GM18861 (cell line): ENCODE data around the gene SEC22C.

Source experiments
- ATAC-seq: cut with Tn5 transposase; IDR thresholded peaks from one replicate; pipeline ENCODE4 v1.9.1; 2021; ENCODE audit not compliant: unreplicated experiment

Gene SEC22C

DNA sequence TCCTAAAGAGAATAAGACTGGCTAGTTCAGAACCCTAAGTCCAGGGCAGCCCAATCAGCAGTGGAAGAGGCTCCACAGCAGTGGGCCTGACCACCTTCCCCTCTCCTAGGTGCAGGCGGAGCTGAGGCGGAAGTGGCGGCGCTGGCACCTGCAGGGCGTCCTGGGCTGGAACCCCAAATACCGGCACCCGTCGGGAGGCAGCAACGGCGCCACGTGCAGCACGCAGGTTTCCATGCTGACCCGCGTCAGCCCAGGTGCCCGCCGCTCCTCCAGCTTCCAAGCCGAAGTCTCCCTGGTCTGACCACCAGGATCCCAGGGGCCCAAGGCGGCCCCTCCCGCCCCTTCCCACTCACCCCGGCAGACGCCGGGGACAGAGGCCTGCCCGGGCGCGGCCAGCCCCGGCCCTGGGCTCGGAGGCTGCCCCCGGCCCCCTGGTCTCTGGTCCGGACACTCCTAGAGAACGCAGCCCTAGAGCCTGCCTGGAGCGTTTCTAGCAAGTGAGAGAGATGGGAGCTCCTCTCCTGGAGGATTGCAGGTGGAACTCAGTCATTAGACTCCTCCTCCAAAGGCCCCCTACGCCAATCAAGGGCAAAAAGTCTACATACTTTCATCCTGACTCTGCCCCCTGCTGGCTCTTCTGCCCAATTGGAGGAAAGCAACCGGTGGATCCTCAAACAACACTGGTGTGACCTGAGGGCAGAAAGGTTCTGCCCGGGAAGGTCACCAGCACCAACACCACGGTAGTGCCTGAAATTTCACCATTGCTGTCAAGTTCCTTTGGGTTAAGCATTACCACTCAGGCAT, 45.6 kb downstream of the SEC22C start:
- no peak for ATAC-seq

DNA sequence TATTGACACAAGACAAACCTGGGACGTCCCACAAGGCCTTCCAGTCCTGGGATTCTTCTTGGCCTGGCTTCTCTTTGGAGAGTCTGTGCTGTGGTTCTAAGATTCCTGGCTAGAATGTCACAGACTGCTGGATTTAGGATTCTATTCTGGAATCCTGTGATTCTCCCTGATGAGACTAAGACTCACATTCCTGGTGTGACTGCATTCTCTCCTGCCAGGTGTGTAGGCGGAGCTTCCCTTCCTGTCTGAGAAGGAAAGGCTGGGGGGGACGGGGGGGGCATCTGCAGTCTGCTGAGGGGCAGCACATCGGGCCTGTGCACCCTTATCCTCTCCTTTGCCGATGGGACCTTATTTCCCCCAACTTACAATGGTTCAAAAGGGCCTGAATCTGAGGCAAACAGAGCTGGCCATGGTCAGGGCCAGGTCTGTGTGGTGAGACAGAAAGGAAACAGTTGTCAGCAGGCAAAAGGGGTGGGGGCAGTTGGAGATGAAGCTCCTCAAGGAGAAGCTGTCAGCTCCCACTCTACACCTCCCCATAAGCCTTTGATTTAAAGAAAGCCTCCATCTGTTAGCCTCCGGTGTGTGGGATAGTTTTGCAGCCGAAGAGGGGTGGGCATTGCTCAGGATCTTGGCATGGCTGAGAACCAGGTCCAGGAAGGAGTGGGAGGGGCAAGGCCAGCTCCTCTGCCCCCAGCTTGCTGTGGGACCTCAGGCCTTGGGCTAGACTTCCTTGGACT, 48.4 kb downstream of the SEC22C start:
- no peak for ATAC-seq

DNA sequence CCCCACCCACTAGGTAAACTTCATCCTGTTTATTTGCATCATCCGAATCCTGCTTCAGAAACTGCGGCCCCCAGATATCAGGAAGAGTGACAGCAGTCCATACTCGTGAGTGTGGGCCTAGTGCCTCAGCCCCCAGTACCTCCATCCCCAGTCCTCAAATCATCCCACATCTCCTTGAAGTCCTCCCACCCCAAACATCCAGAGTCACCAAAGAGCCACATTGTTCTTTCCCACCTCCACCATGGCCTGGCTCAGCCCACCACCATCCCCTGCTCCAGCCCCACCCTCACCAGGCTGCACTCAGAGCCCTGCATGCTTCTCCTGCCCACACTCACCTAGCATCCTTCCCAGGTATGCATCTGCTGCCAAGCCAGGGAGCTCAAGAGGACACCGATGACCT, 49.5 kb downstream of the SEC22C start:
- ATAC-seq, result no peak

DNA sequence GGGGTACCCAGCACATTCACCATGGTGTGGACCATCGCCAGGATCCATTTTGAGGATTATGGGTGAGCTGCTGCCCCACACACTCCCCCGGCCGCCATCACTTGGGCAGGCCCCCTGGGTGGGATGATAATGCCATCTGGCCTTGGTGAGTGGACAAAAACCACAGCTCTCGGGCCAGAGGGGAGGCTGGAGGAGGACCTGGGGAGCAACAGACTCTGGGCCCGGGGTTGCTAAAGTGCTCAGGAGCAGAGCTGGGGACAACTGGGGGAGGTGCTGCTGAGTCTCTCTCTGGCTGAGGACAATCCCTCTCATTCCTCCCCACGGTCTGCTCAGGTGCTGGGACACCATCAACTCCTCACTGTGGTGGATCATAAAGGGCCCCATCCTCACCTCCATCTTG, 50.3 kb downstream of the SEC22C start:
- ATAC-seq, result no peak

DNA sequence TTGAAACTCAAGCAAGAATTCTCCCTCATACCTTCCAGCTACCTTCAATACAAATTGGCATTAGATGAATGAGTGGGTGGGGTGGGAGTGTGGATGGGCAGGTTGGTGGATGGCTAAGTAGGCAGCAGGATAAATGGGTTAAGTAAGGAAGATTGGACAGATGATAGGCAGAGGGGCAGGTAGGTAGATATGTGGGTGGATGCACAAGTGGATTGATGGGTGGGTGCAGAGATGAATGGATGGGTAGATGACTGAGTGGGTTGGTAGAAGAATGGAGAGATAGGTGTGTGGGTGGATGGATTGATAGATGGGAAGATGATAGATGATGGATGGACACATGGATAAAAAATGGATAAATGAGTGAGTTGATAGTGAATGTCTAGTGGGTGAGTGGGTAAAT, 51.7 kb downstream of the SEC22C start:
- no peak for ATAC-seq

DNA sequence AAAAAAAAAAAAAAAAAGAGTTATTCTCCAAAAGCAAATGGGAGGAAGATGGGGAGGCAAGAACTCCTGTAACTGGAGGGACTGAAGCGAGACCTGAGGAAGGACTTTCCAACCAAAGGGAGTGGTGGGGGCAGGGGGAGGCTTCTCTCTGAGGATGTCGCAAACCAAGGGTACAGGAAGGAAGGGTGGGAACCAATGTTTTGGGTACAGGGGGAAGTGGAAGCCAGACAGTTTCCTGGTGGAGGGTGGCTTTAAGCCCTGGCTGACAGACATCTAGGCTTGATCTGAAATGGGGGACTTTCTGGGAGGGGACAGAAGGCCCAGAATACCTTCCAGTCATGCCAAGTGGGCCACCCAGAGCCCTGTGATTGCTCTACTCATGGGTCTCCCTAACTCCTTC, 52.3 kb downstream of the SEC22C start:
- ATAC-seq, result no peak

DNA sequence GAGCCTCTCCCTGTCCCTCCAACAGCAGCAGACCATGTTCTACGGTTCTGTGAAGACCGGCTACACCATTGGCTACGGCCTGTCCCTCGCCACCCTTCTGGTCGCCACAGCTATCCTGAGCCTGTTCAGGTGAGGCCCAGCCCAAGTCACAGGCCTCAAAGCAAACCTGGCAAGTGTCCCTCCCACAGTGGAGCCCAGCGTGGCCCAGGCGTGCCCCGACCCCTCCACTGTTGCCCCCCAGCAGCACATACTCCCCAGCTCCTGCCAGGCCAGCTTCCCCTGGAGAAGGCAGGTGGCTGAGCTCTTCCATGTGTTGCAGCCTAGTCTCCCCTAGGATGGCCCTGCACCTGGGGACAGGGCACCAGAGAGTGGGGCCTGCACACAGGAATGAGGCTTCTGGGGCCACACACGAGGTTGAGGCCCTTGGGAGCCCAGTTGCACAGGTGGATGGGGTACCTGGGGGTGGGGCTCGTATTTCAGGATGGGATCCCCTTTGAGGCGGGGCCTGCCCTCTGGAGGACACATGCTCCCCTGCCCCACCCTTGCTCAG, 54.3 kb downstream of the SEC22C start:
- no peak for ATAC-seq

DNA sequence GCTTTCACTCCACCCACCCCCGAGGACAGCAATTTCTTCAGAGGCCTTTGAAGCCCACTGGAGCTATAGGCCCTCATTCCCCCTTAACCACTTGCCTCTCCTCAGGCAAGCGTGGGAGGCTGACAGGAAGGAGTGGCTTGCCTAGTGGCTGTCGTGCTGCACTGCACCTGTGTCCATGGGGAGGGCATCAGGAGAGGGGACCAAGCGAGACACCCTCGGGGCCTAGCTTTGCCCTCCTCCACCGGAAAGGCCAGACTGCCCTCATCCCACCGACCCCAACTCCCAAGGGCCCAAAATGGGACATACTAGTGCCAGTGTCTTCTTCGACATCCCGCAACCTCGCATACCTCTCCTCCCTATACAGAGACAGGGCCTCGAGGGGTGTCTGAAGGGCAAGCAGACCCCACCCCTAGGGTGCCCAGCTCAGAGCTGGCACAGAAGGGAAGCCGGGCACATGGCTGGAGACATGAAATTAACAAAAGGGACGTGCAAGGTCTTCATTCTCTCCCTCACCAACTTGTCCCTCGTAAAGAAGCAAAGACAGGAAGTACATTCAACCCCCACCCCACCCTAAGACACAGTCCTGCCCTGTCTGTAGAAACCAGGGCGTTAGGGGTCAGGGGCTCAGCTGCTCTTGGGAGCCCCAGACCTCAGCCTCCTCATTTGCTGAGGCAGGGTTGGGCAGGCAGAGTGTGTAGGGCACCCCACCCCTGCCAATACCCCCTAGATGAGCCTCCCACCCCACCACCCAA, 55.0 kb downstream of the SEC22C start:
- ATAC-seq, result no peak

DNA sequence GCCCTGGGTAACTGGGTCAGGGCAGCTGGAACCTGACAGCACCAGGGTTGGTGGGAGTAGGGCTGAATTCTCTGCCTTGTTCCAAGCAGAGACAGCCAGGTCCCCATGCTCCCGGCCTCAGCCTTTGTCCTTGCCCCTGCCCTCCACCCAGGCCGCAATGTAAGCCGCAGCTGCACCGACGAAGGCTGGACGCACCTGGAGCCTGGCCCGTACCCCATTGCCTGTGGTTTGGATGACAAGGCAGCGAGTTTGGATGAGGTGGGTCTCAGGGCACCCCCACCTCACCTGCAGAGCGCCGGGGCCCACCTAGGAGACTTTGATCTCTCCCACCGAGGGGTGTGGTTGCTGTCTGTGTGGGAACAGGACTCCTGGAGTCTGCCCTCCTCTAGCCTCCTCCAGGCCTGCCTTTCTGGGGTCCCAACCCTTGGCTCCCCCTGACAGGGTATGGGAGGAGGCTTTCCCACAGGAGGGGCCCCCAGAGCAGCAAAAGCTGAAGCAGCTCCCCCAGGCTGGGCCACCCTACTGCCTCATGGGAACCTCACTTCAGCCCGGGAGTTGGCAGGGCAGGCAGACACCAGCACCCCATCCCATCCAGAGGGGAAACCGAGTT, 55.9 kb downstream of the SEC22C start:
- ATAC-seq, result no peak

DNA sequence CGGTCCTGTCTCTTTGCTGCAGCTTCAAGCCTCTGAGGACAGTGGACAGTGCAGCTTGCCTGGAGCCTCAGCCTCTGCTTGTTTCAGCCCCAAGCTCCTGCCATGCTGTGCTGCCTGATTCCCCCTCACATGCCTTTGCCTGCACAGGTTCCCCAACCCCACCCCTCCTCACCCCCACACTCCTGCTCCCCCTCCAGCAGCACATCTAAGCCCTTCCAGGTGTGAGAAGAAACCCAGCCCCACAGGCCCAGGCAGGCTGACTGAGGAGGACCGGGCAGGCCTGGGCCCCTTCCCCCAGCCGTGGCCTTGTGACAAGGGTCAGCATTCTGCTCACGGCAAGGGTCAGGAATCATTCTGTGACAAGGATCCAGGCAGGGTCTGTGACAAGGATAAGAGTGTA, 56.6 kb downstream of the SEC22C start:
- ATAC-seq, result no peak

DNA sequence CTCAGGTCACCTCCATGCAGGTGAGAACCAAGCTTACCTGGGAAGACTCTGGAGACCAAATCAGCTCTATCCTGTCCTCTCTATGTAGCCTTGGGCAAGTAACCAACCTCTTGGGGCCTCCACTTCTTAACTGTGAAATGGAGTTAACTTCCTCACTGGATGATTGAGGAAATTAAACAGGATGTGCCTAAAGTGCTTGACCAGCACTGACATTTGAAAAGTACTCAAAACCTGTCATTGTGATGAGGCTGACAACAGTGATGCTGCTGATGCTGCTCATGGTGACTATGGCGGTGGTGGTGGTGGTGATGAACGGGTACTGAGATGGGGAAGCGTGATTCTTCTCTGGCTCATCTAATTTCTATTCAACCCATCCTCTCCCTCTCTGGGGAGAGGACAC, 57.0 kb downstream of the SEC22C start:
- ATAC-seq, result no peak

DNA sequence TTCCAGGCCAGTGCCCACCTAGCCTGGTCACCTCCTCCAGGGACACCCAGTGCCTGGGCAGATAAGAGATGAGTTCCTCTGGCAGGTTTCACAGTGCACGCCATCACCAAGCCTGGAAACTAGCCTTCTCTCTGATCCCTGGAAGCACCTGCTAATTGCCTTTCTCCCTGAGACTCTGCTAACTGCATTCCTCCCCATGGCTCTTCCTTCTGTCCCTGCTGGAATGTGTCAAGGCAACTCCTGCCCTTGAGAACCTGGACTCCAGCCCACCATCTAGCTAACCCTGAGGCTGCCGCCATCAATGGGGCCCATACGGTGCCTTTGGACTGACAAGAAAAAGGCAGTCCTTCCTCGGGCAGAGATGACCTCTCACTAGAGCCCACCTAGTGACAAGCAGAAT, 60.9 kb downstream of the SEC22C start:
- no peak for ATAC-seq

DNA sequence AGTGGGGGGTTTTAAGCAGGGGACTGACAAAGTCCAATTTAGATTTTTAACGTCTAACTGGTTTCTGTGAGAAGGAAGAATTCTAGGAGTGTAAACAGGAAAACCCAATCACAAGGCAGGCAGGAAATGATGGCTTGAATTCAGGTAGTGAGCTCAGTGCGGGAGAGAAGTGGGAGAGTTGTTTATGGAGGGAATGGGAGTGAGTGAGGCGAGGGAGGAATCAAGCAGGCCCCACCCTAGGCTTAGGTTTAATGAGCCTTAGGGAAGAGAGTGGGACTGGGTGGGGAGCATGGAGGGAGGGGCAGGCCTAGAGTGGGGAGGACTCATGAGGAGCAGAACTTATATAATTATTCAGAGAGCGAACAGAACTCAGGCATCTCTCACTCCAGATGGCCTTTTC, 61.4 kb downstream of the SEC22C start:
- ATAC-seq, result no peak

DNA sequence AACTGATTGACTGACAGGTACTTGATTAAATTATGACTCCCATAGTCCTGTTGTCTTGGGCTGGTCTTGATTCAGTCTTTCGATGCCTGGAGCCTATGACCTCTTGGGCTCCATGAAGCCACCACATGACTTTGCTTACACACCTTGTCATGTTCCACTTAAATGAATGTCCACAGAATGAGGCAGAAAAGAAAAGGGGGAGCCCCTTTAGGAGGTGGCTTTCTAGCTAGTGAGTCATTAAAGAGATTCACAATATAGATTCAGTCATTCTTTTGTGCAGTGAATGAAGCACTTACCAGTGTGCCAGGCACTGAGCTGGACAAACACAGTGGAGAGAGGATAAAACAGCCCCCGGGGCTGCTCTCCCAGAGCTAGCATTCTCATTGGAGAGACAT, 62.2 kb downstream of the SEC22C start:
- no peak for ATAC-seq

DNA sequence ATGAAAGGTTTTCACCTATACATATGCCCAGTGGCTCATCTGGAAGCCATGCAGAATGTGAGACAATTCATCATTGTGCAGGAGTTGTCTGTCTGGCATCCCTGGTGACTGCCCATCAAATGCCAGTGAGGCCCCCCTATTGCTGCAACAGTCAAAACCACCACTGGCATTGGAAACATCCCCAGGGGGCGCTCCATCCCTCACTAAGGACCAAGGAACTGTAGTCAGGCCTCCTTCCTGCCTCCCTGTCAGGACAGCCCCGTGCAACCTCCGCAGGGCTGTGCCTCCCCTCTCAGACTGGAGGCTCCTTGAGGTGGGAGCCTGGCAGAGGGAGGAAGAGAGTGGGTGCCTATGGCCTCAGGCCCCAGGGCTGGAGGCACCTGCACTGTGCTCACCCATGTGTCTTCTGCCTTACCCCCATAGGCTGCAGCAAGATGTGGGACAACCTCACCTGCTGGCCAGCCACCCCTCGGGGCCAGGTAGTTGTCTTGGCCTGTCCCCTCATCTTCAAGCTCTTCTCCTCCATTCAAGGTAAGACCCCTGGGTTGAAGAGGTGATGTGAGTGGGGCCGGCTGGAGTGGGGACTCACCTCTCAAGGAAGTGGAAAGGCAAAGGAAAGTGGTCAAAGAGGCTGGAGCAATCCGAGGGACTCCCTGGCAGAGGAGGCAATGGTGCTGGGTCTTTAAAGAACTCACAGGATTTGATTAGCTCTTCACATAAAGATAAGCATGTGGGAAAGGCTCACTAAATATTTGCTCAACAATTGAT, 62.8 kb downstream of the SEC22C start:
- no peak for ATAC-seq

DNA sequence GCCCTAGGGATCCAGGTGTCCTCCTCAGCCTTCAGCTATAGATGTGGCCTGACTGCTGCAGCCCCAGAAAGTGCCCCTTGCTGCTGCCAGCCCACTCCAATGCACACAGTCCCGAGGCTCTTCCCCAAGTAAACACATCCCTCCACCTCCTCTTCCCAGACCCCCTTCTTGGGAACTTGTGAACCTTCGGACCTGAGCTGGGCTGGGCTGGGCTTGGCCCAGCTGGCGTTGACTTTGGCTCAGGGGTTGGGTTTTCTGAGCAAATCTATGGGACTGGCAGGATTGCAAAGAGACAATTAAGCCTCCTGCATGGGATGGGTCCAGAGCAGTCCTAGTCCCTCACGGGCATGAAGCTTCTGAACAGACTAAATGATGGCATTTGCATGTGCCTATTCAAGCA, 64.7 kb downstream of the SEC22C start:
- ATAC-seq, result no peak

DNA sequence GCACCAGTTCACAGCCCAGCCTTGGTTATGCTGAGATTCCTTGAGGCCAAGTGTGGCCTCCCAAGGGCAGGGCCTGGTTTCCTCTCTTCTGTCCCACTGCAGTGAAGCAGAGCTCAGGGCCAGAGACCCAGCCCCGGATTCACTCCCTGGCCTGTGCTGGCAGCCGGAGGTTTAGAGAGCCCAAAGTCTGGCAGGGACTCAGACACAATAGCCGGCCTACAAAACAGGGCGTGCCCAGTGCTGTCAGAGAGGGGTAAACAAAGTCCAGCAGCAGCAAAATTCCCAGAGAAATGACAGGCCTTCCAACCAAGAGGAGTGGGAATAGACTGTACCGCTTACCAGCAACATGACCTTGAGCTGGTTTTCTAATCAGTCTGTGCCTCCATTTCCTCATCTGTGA, 65.3 kb downstream of the SEC22C start:
- no peak for ATAC-seq

DNA sequence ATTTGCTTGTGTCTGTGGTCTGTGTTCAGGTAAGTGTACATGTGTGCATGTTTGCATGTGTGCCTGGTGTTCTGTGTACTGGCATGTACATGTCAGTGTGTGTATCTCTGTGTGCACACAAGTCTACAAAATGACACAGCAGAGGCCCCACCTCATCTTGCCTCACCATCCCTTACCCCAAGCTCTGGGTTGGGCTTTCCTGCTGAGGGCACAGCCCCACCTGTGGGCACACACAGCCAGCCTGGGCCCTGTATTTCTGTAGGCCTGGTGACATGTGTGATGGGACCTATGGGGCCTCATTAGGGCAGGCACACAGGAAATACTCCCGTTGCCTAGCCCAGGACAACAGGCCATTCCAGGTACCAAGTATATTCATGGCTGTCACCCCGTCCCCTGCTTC, 65.8 kb downstream of the SEC22C start:
- ATAC-seq, result no peak

DNA sequence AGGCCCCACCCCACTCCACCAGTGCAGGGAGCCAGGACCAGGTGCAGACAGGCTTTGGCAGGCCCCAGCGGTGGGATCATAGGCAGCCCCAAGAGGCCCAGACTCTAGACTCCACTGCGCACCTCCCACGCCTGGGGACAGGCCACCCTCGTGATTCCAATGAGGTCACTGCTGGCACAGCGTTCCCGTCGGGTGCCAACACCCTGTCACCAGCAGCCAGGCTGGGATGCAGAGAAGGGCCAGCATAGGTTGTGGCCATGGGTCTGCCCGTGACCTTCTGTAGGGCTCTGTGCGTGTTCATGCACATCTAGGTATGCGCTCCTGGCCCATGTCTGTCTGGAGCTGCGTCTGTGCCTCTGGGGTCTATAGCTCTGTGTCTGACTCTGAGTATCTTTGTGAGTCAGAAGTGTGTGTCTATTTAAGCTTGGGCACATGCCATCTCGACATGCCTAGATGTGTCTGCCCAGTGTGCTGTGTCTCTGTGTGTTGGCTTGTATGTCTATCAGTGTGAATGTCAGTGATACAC, 66.3 kb downstream of the SEC22C start:
- ATAC-seq, result no peak

DNA sequence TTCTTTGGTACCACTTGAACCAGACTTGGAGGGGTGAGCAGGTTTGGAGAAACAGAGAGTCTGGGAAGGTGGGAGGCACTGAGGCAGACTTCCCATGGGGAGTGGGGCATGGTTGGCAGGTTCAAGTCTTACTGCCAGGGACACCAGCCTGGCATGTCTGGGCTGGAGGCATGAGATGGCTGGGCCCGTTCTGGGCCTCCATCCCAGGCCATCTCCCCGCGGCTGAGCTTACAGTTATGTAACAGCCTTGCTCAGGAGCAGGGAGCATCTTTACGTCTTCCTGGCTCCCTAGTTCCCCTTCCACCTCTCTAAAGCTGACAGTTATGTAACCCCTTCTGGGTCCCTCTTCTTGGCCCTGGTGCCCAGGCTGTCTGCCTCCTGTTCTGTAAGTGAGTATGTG, 66.9 kb downstream of the SEC22C start:
- no peak for ATAC-seq
